ENCODE data around the gene LCOR. TPM values are rescaled to one million over a fixed set of nuclear protein-coding genes. Genes with fewer than 3 reads are reported as not detected.
A peak's percentile ranks its signal among the peaks of the same experiment; 100 is the strongest.

The LCOR gene
- total RNA-seq, 4 donors from 2014 or later = 9.2 to 20.0 (median 14.6) TPM

DNA sequence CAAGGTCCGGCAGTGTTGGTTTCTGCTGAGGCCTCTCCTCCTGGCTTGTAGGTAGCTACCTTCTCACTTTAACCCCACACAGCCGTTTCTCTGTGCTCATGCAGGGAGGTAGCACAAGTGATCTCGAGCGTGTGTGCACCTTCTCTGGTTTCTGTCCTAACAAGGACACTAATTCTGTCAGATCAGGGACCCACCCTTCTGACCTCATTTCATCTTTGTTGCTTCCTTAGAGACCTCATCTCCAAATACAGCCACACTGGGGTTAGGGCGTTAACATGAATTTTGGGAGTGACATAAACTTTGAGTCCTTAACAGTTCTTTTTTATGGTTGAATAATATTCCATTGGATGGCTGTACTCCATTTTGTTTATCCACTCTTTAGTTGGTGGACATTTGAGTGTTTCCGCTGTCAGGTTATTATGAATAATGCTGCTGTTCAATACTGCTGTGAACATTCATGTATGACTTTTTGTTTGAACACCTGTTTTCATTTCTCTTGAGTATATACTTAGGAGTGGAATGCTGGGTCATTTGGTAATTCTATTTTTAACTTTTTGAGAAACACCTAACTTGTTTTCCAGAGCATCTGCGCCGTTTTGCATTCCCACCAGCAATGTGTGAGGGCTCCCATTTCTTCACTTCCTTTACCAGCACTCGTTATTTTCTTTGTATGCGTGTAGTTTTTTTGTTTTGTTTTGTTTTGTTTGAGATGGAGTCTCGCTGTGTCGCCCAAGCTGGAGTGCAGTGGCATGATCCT, 57.5 kb downstream of the LCOR start:
- Histone ChIP-seq H3K27me3 (no peaks in the 10 kb centered on the region), H3K4me1 (peaks cover 13 to 20% of the 10 kb centered on the region in 2 donors), H3K9me3 (no peaks in the 10 kb centered on the region), H3K27ac (peak overlapping the region in 1 of 4 donors; percentile 30), H3K36me3 (no peaks in the 10 kb centered on the region), H3K4me3 (no peak overlapping the region)
- intact Hi-C loops (cut with DNase I; ENCODE audit: low total_unique reads) (no loop called here), in situ Hi-C loops (cut with MboI; ENCODE audit: low sequenced_read_pairs in 4 of 4) (no loop called here)
- no peak for ATAC-seq
- TF ChIP-seq, protein P1, sequence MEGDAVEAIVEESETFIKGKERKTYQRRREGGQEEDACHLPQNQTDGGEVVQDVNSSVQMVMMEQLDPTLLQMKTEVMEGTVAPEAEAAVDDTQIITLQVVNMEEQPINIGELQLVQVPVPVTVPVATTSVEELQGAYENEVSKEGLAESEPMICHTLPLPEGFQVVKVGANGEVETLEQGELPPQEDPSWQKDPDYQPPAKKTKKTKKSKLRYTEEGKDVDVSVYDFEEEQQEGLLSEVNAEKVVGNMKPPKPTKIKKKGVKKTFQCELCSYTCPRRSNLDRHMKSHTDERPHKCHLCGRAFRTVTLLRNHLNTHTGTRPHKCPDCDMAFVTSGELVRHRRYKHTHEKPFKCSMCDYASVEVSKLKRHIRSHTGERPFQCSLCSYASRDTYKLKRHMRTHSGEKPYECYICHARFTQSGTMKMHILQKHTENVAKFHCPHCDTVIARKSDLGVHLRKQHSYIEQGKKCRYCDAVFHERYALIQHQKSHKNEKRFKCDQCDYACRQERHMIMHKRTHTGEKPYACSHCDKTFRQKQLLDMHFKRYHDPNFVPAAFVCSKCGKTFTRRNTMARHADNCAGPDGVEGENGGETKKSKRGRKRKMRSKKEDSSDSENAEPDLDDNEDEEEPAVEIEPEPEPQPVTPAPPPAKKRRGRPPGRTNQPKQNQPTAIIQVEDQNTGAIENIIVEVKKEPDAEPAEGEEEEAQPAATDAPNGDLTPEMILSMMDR (IDR thresholded peaks at IDR 0.05 in 4 of 5, conservative IDR thresholded peaks at IDR 0.05 in 1 of 5) = no peak
- no peak for TF ChIP-seq POLR2A (IDR thresholded peaks at IDR 0.05)
- no peak for DNase-seq

DNA sequence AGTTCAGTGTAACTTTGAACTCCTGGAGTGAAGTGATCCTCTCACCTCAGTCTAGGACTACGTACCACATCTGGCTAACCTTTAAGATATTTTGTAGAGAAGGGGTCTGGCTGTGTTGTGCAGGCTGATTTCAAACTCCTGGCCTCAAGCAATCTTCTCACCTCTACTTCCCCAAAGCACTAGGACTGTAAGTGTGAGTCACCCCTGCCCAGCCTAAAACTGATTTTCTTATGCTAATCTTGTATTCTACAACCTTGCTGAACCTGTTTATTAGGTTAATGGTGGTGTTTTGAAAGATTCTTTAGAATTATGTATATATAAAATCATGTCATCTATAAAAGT, 58.0 kb downstream of the LCOR start:
- DNase-seq = no peak
- ATAC-seq = no peak
- H3K27me3 ChIP-seq = no peaks in the 10 kb centered on the region
- H3K36me3 ChIP-seq = no peaks in the 10 kb centered on the region
- in situ Hi-C loops (cut with MboI; ENCODE audit: low sequenced_read_pairs in 4 of 4) = no loop called here
- TF ChIP-seq, protein P1 (IDR thresholded peaks at IDR 0.05 in 4 of 5, conservative IDR thresholded peaks at IDR 0.05 in 1 of 5) = no peak
- TF ChIP-seq POLR2A (IDR thresholded peaks at IDR 0.05) = no peak
- no peak overlapping the region for H3K4me3 ChIP-seq
- no peaks in the 10 kb centered on the region for H3K9me3 ChIP-seq
- peak overlapping the region in 1 of 4 donors; percentile 30 for H3K27ac ChIP-seq
- H3K4me1 ChIP-seq = peaks cover 9 to 15% of the 10 kb centered on the region in 2 donors
- intact Hi-C loops (cut with DNase I; ENCODE audit: low total_unique reads) = no loop called here

DNA sequence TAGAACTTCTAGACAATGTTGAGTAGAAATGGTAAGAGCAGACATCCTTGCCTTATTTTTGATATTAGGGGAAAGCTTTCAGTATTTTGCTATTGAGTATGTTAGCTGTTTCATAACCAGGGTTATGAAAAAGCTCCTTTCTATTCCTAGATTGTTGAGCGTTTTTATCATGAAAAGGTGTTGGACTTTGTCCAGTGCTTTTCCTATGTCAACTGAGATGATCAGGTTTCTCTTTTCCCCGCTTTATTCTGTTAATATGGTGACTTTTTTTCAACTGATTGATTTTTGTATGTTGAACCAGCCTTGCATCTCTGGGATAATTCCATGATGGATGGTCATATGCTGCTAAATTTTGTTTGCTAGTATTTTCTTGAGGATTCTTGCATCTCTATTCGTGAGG, 58.5 kb downstream of the LCOR start:
- intact Hi-C loops (cut with DNase I; ENCODE audit: low total_unique reads) = no loop called here
- Histone ChIP-seq H3K4me1 (peaks cover 7 to 12% of the 10 kb centered on the region in 2 donors), H3K36me3 (no peaks in the 10 kb centered on the region), H3K27ac (peak overlapping the region in 1 of 4 donors; percentile 30), H3K9me3 (no peaks in the 10 kb centered on the region), H3K4me3 (no peak overlapping the region), H3K27me3 (no peaks in the 10 kb centered on the region)
- in situ Hi-C loops (cut with MboI; ENCODE audit: low sequenced_read_pairs in 4 of 4) = no loop called here
- DNase-seq (no peak), ATAC-seq (no peak)
- no peak for TF ChIP-seq POLR2A (IDR thresholded peaks at IDR 0.05)
- TF ChIP-seq, protein P1 (IDR thresholded peaks at IDR 0.05 in 4 of 5, conservative IDR thresholded peaks at IDR 0.05 in 1 of 5) = no peak

DNA sequence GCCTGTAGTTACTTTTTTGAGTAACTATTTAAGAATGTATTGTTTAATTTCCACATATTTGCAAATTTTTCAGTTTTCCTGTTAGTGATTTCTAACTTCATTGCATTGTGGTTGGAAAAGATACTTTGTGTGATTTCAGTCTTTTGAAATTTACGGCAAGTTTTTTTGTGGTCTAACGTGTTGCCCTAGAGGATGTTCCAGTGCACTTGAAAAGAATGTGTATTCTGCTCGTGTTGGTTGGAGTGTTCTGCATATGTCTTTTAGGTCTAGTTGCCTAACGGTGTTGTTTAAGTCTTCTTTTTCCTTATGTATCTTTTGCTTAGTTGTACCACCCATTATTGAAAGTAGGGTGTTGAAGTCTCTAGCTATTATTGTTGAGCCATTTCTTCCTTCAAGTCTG, 59.7 kb downstream of the LCOR start:
- H3K27ac ChIP-seq = no peak overlapping the region
- DNase-seq (no peak), ATAC-seq (no peak)
- TF ChIP-seq, protein P1 (IDR thresholded peaks at IDR 0.05 in 4 of 5, conservative IDR thresholded peaks at IDR 0.05 in 1 of 5) = no peak
- no peak for TF ChIP-seq POLR2A (IDR thresholded peaks at IDR 0.05)
- H3K9me3 ChIP-seq = no peaks in the 10 kb centered on the region
- in situ Hi-C loops (cut with MboI; ENCODE audit: low sequenced_read_pairs in 4 of 4) (no loop called here), intact Hi-C loops (cut with DNase I; ENCODE audit: low total_unique reads) (no loop called here)
- H3K27me3 ChIP-seq = no peaks in the 10 kb centered on the region
- no peaks in the 10 kb centered on the region for H3K36me3 ChIP-seq
- peaks cover 7 to 13% of the 10 kb centered on the region in 2 donors for H3K4me1 ChIP-seq
- H3K4me3 ChIP-seq = no peak overlapping the region
